NCI-H524 treated with DMSO at 0.1 percent for 48 hours (cell line): Measurements from ENCODE around the gene C5orf34.
A peak's percentile ranks its signal among the peaks of the same experiment; 100 is the strongest.
"Not testable (repeated sequence)": the region's sequence is repeated elsewhere in the genome, so short reads cannot be mapped to it uniquely, and the experiment has no call there.

Experiments used
- DNase-seq: peaks from one replicate; lab custom pipeline; 2025; lab: John Stamatoyannopoulos, UW

Gene C5orf34

DNA sequence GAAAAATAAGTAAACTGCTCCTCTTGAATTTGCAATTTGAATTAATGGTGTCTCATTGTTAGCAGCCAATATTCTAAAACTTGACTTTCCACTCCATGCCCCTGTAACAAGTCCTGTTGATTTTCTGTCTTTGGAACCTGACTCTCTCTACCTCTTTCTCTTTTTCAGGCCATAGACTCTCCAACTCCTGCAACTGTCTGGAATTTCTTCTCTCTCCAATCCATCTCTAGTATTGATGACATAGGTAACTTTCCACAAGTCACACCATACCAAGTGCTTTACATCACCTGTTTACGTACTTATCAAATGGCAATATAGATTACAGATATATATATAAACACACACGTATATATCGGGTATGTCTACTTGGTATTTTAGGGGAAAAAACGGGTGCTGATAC lies 923 bp downstream of the C5orf34 start:
- DNase-seq, result no peak

DNA sequence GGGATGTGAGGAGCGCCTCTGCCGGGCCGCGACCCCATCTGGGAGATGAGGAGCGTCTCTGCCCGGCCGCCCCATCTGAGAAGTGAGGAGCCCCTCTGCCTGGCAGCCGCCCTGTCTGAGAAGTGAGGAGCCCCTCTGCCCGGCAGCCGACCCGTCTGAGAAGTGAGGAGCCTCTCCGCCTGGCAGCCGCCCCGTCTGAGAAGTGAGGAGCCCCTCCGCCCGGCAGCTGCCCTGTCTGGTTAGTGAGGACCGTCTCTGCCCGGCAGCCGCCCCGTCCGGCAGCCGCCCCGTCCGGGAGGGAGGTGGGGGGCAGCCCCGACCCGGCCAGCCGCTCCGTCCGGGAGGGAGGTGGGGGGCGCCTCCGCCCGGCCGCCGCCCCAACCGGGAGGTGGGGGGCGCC lies 3.9 kb downstream of the C5orf34 start:
- DNase-seq, result not testable (repeated sequence)

DNA sequence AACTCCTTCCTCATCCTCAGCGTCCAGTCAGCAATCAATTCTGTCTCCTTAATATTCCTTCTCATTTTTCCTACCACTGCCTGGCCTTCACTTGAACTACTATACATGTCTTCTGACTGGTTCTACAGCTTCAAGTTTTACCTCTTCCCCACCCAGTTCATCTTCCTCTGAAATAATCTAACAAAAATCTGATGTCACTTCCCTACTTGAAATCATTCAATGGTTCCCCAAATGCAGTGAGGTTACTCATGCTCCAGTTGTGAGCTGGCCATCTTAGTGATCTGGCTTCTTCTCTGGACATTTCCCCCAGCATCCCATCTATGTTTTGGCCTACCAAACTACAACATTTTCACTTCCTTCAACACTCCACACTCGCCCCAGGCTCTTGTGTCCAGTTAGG lies 16.4 kb downstream of the C5orf34 start:
- no peak for DNase-seq

DNA sequence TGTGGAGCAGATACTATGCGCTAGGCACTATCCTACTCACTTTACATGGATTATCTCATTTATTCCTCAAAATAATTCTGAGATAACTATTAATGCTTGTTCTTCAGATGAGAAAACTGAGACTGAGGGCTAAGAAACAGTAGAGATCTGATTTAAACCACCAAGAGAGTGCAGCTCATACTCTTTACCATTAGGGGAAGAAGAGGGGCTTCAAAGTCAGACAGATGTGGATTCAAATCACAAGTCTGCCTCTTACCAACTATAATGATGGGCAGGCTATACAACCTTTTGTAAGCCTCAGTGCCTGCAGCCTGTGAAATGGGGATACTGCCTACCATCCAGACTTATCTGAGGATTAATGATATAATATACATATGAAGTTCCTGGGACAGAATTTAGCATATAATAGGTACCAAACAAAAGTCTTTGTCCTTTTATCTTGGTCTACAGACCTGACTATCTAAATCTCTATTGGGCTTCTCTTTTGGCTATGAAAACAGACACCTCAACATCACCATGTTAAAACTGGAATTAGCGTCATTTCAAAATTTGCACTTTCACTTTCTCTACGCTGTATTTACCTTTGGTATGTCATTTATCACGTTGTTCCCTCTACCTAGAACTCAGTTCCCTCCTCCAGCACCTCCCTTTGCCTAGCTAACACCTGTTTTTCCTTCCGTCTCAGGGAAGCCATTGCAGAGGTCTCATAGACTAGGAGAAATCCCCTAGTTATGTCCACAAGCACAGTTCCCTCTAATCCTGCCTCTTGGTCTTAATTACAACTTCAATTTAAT lies 17.4 kb downstream of the C5orf34 start:
- DNase-seq, result no peak

DNA sequence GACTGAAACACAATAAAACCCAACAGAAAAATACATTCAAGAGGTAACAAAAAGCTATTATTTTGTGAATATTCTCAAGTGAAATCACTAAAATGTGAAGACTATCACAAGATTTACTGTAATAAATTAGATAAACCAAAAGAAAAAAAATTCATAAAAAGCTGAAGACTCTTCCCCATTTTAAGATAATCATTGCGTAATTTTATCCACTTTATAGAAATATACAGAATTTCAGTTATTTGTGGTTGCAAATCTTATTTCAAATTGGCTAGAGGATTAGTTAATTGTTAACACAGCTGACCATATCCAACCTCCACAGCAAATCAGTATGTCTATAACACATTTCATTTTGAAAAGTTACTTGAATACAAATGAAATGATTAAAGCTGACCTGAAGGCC lies 23.6 kb downstream of the C5orf34 start:
- DNase-seq, result no peak

DNA sequence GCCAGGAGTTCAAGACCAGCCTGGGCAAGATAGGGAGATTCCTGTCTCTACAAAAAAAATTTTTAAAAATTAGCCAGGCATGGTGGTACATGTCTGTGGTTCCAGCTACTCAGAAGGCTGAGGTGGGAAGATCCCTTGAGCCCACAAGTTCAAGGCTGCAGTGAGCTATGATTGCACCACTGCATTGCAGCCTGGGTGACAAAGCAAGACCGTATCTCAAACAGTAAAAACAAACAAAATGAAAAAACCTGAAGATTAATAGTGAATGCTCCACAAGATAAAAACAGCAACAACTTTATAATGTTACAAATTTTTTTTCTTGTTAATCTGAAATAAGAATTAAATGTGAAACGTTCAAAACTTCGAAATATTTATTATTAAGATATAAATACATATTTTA lies 28.6 kb downstream of the C5orf34 start:
- DNase-seq, result no peak

DNA sequence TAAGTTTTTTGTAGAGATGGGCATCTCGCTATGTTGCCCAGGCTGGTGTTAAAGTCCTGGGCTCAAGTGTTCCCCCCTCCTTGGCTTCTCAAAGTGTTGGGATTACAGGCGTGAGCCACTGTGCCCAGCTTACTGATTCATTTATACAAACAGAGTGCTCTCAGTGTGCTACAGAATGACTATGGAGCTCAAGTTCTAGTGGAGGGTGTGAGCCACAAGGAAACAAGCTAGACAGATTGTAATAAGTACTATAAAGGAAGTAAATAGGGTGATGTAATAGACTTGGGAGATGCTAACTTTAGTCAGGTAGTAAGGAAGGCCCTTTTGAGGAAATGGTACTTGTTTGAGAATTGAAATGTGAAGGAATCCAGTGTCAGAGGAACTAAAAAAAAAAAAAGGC lies 29.5 kb downstream of the C5orf34 start:
- no peak for DNase-seq

DNA sequence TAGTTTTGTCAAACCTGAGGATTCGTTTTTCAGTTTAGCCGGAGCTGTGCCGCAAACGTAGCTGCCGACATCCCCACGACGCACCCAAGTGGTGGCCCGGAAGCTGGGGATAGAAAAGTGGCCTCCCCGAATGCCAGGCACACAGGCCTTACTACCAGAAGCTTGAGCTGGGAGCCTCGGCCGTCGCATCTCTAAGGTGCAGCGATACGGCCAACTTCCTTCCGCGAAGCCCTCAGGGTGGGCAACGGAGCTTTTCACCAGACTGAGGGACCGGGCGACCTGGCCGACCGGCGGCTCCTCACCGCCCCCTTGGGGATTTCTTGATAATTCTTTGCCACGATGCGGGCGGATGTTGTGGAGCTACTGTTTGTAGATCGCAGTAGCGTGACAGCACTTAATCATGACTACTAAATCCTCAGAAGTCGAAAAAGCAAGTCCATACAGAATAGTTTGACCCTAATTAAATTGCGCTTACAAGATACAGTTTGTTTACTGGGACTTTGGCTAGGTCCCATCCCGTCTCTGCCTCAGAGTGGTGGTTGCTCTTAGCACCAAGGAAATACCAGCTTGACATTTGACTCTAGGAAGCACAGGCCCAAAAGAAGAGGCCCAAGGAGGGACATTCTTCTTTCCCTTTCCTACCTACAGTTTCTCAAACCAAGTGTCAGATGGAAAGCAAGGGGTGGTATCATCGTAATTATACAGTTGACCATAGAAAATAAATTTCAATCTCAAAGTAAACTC lies 30.7 kb downstream of the C5orf34 start:
- peak; percentile 75 for DNase-seq

DNA sequence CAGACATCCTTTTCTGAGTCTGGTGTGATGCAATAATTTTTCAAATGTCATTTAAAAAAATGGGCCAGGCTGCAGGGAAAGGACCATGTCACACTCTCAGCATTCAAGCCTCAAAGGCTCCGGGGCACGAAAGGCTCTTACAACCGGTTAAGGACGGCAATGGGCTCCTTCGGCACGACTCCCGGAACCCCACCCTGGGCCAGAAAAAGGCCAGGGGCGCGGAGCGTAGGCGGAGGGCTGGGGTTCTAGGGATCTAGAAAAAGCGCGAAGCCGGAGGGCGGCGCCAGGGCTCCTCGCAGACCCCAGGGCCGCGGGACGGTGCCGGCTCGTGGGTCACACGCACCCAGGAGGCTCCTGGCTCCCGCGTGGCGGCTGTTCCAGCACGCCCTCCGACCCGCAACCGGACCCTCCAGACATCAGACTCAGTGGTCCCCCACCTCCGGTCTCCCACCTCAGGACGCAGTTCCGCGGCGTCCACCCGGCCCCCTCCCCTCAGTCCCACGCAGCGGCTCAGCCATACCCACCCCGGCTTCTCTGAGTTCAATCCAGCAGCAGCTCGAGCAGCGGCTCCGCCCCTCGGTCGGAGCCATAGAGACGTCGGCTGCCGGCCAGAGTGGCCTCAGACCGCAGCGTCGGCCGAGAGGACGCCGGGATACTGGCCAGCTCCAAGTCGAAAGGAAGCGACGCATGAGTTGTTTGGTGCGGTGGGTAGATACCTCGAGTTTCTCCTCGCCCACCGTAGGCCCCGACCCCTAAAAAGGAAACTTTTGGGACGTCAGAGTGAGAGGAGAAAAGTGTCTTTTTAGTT lies 31.4 kb downstream of the C5orf34 start, which contains the start of gene TMEM267:
TMEM267 (minus strand) TSS at position 568 of the 808 bp plus-strand sequence. CDS start 29,896 bp downstream, outside the sequence.
- DNase-seq, result peak; percentile 78

DNA sequence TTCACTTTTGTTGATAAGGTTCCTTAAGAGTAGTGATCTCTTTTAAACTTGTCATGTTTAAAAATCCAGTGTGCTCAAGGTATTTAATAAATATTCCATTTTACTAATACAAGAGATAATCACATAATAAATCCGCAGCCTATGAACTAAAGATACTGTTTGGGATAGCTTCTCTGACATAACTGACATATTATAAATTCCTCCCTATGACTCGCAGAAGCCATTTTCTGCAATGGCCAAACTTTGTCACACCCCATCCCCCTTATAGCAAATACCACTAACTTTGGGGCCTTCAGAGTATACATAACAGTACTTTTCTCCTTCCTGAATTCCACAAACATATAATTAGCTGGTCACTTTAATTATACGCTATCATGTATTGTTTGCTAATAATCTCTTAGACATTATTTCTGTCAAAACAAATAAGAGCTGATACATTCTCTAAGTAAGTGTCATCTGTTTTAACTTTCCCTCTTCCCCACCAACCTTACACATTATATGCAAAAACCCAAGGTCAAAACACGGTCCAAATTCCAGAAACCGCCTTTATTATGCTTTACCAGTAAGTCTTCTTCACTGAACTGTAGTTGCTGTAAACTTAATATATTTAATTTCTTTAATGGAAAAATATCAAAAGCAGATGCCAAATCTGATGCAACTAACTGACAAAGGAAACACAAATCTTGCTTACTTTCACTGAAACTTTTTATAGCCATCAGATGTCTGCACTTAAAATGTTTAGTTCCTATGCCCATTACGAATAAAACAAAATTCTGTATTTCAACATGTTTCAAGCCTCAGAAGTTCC lies 32.3 kb downstream of the C5orf34 start:
- DNase-seq, result no peak

DNA sequence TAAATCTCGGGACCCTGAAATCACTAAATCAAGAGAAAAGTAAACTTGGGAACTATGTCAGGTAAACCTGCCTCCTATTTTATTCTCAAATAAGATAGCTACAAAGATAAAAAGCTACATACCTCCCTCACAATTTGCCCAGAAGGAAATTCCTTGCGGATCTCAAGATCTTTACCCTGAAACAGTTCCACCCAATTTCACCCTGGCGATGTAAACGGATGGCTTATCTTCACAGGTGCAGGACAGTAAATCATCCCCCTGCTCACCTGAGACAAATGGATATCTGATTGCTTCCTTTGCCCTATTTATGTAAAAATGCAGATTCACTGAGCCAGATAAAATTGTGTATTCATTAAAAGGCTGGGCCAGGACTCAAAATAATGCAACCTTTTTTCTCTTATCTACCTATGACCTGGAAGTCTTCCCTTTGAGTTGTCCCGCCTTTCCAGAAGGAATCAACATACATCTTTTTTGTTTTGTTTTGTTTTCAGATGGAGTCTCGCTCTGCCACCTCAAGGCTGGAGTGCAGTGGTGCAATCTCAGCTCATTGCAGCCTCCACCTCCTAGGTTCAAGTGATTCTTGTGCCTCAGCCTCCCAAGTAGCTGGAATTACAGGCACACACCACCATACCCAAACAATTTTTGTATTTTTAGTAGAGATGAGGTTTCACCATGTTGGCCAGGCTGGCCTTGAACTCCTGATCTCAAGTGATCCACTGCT lies 45.1 kb downstream of the C5orf34 start:
- no peak for DNase-seq

DNA sequence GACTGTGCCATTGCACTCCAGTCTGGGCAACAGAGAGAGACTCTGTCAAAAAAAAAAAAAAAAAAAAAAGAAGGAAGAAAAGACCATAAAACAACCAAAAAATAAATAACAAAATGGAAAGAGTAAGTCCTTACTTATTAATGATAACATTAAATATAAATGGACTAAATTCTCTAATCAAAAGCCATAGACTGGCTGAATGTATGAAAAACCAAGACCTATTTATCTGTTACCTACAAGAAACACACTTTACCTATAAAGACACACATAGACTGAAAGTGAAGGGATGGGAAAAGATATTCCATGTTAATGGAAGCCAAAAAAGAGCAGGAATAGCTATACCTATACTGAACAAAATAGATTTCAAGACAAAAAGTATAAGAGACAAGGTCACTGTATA lies 47.8 kb downstream of the C5orf34 start:
- no peak for DNase-seq

DNA sequence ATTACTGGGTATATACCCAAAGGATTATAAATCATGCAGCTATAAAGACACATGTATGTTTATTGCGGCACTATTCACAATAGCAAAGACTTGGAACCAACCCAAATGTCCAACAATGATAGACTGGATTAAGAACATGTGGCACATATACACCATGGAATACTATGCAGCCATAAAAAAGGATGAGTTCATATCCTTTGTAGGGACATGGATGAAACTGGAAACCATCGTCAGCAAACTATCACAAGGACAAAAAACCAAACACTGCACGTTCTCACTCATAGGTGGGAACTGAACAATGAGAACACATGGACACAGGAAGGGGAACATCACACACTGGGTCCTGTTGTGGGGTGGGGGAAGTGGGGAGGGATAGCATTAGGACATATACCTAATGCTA lies 49.5 kb downstream of the C5orf34 start:
- not testable (repeated sequence) for DNase-seq

DNA sequence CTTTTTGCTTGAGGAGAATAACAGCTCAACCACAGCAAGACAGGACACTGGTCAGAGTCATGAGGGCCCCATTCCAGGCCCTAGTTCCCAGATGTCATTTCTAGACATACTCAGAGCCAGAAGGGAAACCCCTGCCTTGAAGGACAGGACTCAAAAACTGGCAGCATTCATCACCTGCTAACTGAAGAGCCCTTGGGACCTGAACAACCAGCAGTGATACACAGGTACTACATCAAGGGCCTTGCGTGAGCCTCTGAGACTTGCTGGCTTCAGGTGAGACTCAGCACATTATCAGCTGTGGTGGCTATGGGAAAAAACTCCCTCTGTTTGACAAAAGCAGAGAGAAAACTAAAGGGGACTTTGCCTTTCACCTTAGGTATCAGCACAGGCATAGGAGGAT lies 53.9 kb downstream of the C5orf34 start:
- DNase-seq, result no peak

DNA sequence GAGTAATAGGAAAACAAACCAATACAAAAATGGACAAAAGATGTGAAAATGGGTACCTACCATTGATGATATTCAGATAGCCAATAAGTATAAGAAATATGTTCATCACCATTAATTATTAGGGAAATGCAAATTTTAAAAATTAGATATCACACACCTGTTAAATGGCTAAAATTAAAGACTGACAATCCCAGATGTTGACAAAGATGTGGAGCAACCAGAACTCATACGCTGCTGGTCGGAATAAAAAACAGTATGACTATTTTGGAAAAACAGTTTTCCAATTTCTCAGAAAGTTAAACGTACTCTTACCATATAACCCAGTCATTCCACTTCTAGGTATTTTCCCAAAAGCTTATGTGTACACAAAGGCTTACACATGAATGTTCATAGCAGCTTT lies 58.4 kb downstream of the C5orf34 start:
- DNase-seq, result no peak

DNA sequence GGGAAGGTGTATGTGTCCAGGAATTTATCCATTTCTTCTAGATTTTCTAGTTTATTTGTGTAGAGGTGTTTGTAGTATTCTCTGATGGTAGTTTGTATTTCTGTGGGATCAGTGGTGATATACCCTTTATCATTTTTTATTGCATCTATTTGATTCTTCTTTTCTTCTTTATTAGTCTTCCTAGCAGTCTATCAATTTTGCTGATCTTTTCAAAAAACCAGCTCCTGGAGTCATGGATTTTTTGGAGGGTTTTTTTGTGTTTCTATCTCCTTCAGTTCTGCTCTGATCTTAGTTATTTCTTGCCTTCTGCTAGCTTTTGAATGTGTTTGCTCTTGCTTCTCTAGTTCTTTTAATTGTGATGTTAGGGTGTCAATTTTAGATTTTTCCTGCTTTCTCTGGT lies 73.4 kb downstream of the C5orf34 start:
- not testable (repeated sequence) for DNase-seq

DNA sequence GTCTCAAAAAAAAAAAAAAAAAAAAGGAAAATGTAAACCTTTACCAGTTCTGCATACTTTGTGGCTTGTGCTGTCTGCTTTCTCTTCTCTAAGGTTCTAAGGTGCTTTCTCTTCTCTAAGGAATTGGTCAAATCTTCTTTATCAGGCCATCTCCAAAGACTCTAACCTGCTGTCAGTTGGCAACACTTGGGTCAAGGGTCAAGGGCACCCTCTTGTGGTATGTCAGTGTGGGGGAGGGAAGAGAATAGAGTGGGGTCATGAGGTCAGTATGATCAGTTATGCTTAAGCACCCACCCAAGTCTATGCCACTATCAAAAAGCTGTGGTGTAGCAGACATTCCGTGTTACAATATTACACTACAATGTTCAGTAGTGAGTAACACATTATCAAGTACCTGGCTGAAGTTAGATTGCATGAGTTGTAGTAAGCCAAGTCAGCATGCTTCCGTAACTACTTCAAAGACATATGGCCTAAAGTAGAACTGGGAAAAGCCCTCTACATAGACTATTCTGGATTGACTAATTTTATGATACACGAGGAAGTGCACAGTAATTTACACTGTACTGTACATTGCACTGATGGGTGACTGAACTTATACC lies 77.8 kb downstream of the C5orf34 start:
- DNase-seq, result no peak
